Measurements from ENCODE around the gene PCSK4. TPM values are rescaled to one million over a fixed set of nuclear protein-coding genes. Genes with fewer than 3 reads are reported as not detected.
A peak's percentile ranks its signal among the peaks of the same experiment; 100 is the strongest.

Gene PCSK4
- total RNA-seq, 4 donors from 2014 or later = 1.3 to 4.9 (median 2.2) TPM

DNA sequence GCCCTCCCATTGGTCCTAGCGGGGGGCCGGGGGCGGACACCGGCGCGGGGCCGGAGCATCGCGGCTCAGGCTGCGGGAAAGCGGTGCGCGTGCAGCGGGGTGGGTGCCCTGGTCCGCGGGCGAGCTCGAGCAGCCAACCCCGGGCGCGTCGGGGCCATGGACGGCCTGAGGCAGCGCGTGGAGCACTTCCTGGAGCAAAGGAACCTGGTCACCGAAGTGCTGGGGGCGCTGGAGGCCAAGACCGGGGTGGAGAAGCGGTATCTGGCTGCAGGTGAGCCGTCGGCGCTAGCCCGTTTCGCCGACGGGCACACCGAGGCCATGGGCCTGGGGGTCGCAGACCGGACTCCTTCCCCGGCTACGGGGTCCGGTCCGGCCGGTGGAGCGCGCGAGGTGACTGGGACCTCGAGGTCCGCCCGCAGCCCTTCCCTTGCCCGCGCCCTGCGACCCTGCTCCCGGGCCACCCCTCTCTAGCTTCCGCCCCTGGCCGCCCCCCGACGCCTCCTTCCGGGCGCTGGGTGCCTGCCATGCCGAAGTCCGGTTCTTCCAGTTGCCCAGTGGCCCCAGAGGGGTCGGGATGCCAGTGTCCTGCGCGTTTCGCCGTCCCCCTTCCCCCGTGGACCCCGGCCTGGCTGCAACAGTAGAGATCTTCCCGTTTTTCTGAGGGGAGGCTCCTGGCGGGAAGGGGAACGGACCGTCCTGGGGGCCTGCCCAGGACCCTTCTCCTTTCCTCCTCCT is 1.1 kb upstream of the PCSK4 start, which contains the start of gene REEP6:
TSS of gene REEP6 (plus strand) at position 68 of the 735 bp plus-strand sequence. CDS start at position 157, 89 bp downstream.
- WGBS, 2 donors = 4 to 17% methylated on average over 16 to 48 of the region's 73 CpGs
- H3K27ac ChIP-seq = peak within 1 kb of the TSS; percentile 65 to 87 (median 74)

DNA sequence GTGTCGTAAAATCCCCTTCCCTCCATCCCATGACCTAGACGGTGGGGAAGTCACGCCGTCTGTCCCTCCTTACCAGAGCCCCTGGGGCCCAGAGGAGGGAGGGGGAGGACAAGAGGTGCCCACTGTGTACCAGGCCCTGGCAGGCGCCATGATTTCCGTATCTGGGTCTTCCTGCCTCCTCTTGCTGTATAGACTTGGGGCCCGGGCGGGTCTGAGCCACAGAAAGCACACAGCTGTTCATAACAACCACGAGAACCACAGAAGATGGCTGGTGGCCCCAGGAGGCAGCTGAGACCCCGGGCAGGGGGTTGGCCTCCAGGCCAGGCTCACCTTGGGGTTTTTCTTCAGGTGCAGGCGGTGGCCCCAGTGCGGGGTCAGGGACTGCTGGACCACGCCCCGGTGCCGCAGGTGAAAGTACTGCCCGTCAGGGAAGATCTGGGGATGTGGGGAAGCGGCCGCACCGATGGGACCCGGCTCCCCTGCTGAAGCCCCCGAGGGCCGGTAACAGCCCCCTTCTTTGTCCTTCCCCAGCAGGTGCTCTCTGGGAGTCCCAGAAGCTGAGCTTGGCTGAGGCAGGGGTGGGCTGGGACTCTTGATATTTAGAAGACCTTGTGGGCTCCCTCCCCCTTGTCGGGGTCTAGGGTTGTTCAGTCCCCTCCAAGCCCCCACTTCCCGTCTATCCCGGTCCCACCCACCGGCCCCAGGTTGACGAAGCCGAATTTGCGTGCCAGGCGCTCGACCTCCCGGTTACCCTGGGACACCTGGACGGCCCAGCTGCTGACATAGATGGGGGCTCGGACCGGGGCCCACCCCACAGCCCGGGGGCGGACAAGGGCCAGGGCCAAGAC is 463 bp downstream of the PCSK4 start:
- no peaks in the 10 kb centered on the region for H3K9me3 ChIP-seq
- peaks cover 0 to 10% of the 10 kb centered on the region in 2 donors for H3K27me3 ChIP-seq
- no peaks in the 10 kb centered on the region for H3K36me3 ChIP-seq
- peaks cover 0 to 22% (median 13%) of the 10 kb centered on the region in 4 donors for H3K4me1 ChIP-seq
- peak overlapping the region; percentile 41 to 63 (median 51) for H3K4me3 ChIP-seq
- no peak for DNase-seq (ENCODE audit: low spot score in 2 of 2)
- 26 to 30% methylated on average over 24 to 27 of the region's 37 CpGs for WGBS, 2 donors
- H3K27ac ChIP-seq = peak overlapping the region; percentile 65 to 87 (median 74)
- TF ChIP-seq POLR2A (IDR thresholded peaks at IDR 0.05) (no peak), EP300 (IDR thresholded peaks at IDR 0.05) (no peak)
- TF ChIP-seq, protein P1, sequence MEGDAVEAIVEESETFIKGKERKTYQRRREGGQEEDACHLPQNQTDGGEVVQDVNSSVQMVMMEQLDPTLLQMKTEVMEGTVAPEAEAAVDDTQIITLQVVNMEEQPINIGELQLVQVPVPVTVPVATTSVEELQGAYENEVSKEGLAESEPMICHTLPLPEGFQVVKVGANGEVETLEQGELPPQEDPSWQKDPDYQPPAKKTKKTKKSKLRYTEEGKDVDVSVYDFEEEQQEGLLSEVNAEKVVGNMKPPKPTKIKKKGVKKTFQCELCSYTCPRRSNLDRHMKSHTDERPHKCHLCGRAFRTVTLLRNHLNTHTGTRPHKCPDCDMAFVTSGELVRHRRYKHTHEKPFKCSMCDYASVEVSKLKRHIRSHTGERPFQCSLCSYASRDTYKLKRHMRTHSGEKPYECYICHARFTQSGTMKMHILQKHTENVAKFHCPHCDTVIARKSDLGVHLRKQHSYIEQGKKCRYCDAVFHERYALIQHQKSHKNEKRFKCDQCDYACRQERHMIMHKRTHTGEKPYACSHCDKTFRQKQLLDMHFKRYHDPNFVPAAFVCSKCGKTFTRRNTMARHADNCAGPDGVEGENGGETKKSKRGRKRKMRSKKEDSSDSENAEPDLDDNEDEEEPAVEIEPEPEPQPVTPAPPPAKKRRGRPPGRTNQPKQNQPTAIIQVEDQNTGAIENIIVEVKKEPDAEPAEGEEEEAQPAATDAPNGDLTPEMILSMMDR (IDR thresholded peaks at IDR 0.05) = no peak

More for the DNA sequence above, 1.1 kb upstream of the PCSK4 start, which contains the start of gene REEP6:
- peaks cover 0 to 13% of the 10 kb centered on the region in 2 donors for H3K27me3 ChIP-seq
- H3K4me3 ChIP-seq = peak within 1 kb of the TSS; percentile 53 to 63 (median 61)
- no peaks in the 10 kb centered on the region for H3K36me3 ChIP-seq
- no peak for DNase-seq (ENCODE audit: low spot score in 2 of 2)
- H3K9me3 ChIP-seq = no peaks in the 10 kb centered on the region
- TF ChIP-seq, protein P1 (IDR thresholded peaks at IDR 0.05) = peak in 2 of 5 experiments; percentile 6 to 44
- peak in 1 of 2 donors; percentile 39 for TF ChIP-seq POLR2A (IDR thresholded peaks at IDR 0.05)
- TF ChIP-seq EP300 (IDR thresholded peaks at IDR 0.05) = no peak
- peaks cover 0 to 22% (median 13%) of the 10 kb centered on the region in 4 donors for H3K4me1 ChIP-seq

DNA sequence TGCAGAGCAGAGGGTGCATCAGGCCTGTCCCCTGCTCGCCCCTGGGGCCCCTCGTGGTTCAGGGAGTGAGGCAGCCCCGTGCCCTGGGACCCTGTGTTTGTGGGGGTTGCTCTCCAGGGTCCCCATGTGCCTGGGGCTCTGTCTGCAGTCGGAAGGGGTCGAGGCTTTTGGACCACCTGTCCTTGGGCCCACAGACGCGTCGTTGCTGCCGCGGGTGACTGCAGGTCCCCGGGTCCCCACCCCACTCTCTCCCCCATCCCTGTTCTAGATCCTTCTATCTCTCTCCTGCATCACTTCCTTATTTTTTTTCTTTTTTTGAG is 1.9 kb downstream of the PCSK4 start:
- Histone ChIP-seq H3K27ac (no peak overlapping the region), H3K4me3 (no peak overlapping the region), H3K36me3 (no peaks in the 10 kb centered on the region), H3K27me3 (peaks cover 0 to 10% of the 10 kb centered on the region in 2 donors), H3K4me1 (peaks cover 0 to 22% (median 13%) of the 10 kb centered on the region in 4 donors), H3K9me3 (no peaks in the 10 kb centered on the region)
- TF ChIP-seq EP300 (IDR thresholded peaks at IDR 0.05) (no peak), POLR2A (IDR thresholded peaks at IDR 0.05) (no peak)
- TF ChIP-seq, protein P1 (IDR thresholded peaks at IDR 0.05) = no peak
- no peak for DNase-seq (ENCODE audit: low spot score in 2 of 2)
- 88 to 92% methylated on average over 8 to 10 of the region's 11 CpGs for WGBS, 2 donors

DNA sequence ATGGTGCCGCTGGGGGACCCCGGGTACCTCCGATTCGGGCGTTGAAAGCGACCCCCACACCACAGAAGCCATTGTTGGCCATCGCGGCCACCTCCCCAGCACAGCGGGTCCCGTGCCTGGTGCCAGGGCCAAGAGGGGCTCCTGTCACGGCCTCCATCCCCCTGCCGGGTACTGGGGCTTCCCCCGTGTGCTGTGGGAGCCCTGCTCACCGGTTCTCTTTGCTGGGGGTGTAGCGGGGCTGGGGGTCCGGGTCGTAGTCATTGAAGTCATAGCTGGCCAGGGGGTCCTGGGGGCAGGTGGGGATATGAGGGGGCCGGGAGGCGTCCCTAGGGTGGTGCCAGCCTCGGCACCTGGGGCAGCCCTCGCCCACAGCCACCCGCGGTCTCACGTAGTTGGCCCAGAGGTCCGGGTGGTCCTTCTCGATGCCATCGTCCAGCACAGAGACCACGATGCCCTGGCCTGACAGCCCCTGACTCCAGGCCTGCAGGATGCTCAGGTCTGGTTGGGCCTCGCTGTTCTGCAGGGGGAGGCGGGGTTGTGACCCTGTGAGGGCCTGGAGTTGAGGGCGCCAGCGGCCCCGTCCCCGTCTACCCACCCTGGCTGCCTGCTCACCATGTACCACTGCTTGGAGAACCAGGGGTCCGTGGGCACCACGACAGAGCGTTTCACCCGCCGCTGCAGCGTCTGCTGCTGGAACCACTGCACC is 2.4 kb downstream of the PCSK4 start:
- Histone ChIP-seq H3K27me3 (peaks cover 0 to 10% of the 10 kb centered on the region in 2 donors), H3K36me3 (no peaks in the 10 kb centered on the region), H3K27ac (no peak overlapping the region), H3K4me1 (peaks cover 0 to 22% (median 13%) of the 10 kb centered on the region in 4 donors), H3K4me3 (no peak overlapping the region), H3K9me3 (no peaks in the 10 kb centered on the region)
- no peak for DNase-seq (ENCODE audit: low spot score in 2 of 2)
- WGBS, 2 donors = 87 to 90% methylated on average over 22 to 38 of the region's 40 CpGs
- no peak for TF ChIP-seq EP300 (IDR thresholded peaks at IDR 0.05)
- TF ChIP-seq, protein P1 (IDR thresholded peaks at IDR 0.05) = no peak
- no peak for TF ChIP-seq POLR2A (IDR thresholded peaks at IDR 0.05)

Data from tibial nerve (tissue), 4 donors.